ENCODE results near the gene CBFB. TPM values are rescaled to one million over a fixed set of nuclear protein-coding genes. Genes with fewer than 3 reads are reported as not detected.
"Not testable (repeated sequence)": the region's sequence is repeated elsewhere in the genome, so short reads cannot be mapped to it uniquely, and the experiment has no call there.

Gene CBFB
- polyA plus RNA-seq, 1 donor, result 83.8 TPM

DNA sequence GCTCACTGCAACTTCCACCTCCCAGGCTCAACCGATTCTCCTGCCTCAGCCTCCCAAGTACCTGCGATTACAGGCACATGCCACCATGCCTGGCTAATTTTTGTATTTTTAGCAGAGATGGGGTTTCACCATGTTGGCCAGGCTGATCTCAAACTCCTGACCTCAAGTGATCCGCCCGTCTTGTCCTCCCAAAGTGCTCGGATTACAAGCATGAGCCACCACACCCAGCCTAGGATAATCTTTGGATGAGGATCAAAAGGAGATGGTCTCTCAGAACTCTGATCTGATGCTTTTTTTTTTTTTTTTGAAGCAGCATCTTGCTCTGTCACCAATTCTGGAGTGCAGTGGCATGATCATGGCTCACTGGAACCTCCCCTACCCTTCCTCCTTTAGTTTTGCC lies 93.8 kb downstream of the CBFB start:
- not testable (repeated sequence) for DNase-seq

DNA sequence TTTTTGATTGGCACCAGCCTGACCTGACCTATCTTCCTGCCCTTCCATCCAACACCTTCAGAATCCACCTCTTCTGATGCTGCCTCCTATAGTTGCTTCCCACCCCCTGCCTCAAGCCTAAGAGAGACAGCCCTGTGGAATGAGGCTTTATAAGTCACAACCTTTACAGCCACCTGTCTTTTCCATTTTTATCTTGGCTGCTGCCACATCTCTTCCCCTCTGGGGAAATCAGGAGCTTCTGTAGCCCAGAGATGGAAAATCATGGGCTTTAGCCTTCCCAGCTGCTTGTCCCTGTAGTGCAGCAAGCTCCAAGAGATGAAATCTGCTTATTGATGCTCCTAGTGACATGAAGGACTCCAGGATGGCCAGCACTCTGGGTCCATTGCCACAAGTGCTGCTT lies 99.5 kb downstream of the CBFB start:
- DNase-seq, result no peak

- no peak for DNase-seq
Measured at GRCh38 chr16:67128887-67129286, 99.9 kb downstream of the CBFB start.

DNA sequence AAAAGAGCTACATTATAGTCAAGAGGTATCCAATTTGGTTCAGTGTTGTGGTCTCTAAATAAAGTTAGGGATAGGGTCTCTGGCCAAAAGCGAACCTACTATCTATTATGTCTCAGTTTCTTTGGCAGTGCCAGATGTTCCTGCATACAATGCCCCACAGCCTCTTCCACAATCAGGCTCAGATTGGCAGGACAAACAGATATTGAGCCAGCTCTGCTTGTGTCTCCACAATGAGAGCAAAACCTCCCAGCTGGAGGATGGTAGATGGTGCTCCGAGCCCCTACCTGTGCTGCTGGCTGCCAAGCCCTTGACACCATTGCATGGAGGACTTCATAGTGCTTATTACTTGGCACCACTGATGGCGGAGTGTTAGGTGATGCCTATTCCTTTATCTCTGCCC lies 100.5 kb downstream of the CBFB start:
- no peak for DNase-seq

DNA sequence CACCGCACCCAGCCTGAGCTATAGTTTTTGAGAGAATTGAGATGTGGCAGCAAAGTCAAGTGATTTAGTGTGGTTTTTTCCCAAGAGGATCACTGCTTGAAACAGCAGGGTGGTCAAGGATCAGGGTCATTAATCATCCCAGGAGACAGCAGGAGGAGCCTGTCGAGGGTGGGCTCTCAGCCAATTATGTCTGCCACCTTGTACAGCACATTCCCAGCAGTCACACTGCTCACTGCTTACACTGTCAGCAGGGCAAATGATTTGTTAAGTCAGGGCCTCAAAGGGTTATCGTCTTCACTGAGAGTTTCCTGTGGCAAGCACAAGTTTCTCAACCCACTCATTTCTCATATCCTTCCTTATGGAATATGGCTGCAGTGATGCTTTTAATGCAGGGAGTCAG lies 108.7 kb downstream of the CBFB start:
- DNase-seq, result no peak

GRCh38 chr16:67141391-67141790 lies 112.4 kb downstream of the CBFB start:
- no peak for DNase-seq

DNA sequence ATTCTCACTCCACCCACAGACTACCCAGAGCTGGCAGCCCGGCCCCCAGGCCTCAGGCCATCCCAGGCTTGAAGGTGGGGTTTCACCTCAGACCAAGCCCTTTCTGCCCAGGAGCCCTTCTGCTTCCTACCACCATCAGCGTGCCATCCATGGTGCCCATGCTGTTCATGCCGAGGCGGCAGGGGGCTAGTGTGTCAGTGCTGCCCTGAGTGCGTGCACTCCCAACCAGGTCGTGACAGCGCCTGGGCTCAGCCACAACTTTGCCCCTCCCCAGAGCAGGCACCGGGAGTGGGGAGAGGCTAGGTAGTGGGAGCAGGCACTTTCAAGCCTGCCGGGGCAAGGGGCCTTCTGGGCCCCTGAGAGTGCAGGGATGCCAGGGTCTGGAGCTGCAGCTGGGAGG lies 113.4 kb downstream of the CBFB start:
- DNase-seq, result no peak

DNA sequence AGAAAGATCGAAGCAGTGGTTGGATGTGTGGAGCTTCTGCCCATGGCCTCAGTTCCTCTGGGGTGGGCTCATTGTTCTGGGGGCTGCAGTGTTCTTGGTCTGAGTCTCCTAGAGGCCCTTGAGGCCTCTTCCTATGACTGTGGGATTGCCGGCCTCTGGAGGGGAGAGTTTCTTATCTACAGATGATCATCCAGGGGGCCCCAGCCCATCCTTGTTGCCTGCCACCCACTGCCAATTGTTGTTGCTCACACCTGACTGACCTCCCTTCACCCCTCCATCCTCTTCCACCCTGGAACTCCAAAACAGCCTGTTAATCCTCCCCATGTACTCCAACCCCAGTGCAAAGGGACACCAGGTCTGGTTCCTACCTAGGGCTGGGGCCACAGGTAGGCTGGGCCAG lies 116.0 kb downstream of the CBFB start:
- DNase-seq, result no peak

DNA sequence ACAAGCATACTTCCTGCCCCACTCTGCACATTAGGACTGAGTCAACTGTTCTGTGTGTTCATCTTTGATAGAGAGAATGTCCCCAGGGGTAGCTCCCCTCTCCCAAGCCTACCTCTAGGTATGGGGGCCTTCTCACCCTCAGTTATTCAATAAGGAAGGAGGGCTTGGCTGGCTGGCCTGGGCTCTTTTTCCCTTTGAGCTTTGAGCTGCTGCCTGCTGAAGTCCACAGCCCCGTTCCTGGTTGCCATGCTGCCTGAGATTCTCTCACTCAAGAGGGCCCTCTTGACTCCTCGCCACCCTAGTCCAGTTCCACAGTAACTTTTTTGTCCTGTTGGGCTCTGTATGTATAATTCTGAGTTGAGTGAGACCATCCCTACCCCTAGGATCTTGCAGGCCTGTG lies 116.8 kb downstream of the CBFB start:
- no peak for DNase-seq

GRCh38 chr16:67146523-67147357 lies 117.8 kb downstream of the CBFB start:
- no peak for DNase-seq

DNA sequence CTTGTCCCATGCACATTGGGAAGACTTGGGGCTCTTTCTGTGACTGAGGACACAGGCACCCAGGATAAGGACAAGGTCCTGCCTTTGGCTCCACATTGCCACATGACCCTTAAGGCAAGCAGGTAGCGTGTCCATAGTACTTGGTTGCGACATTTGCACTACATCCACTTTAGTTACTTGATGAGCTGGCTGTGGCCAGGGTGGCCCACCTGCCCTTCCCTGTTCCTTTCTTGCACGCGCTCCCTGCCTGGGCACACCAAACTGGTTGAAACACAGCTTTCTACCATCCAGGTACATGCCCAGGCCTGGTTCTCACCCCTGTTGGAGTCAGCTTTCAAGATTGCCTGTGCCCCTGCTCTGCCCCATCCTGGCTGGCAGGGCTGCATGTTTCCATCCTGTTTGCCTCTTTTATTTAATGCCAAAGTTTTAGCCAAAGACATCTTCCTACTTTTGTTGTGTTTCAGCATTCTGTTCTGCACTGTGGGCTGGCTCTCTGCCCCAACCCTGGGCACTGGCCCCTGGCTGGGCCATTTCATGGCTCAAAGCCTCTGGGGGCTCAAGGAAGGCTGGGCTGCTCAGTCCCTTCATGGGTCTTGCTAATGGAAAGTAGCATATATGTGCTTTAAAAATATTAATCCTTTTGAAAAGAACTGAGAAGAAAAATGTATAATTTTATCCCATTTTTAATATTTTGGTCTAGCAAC lies 118.6 kb downstream of the CBFB start:
- no peak for DNase-seq

- DNase-seq, result no peak
Measured at GRCh38 chr16:67148221-67148620, 119.3 kb downstream of the CBFB start.

GRCh38 chr16:67148656-67149275 lies 119.8 kb downstream of the CBFB start:
- DNase-seq, result no peak

- no peak for DNase-seq
Measured at GRCh38 chr16:67149276-67150046, 120.5 kb downstream of the CBFB start.

- peak; percentile 69 for DNase-seq
Measured at GRCh38 chr16:67150047-67150832, 121.3 kb downstream of the CBFB start.

Other genes starting within 250 kb of the CBFB start
- gene TERB1, start 227.6 kb upstream of the CBFB start, polyA plus RNA-seq (ENCODE audit: insufficient read length), result 0.12 TPM
- 115 TPM for gene NAE1, start 198.2 kb upstream of the CBFB start, polyA plus RNA-seq (ENCODE audit: insufficient read length)
- 0.65 TPM for gene CA7, start 184.7 kb upstream of the CBFB start, polyA plus RNA-seq (ENCODE audit: insufficient read length)
- 15.0 TPM for gene PDP2, start 148.6 kb upstream of the CBFB start, polyA plus RNA-seq (ENCODE audit: insufficient read length)
- 221 TPM for gene CDH16, start 110.3 kb upstream of the CBFB start, polyA plus RNA-seq (ENCODE audit: insufficient read length)
- 3.7 TPM for gene RRAD, start 103.6 kb upstream of the CBFB start, polyA plus RNA-seq (ENCODE audit: insufficient read length)
- gene CIAO2B, start 94.7 kb upstream of the CBFB start, polyA plus RNA-seq (ENCODE audit: insufficient read length), result 78.3 TPM
- 41.1 TPM for gene CES2, start 93.6 kb upstream of the CBFB start, polyA plus RNA-seq (ENCODE audit: insufficient read length)
- gene CES3, start 67.9 kb upstream of the CBFB start, polyA plus RNA-seq (ENCODE audit: insufficient read length), result 4.1 TPM
- 12.4 TPM for gene CES4A, start 40.6 kb upstream of the CBFB start, polyA plus RNA-seq (ENCODE audit: insufficient read length)
- 29.3 TPM for gene PHAF1, start 80.8 kb downstream of the CBFB start, polyA plus RNA-seq (ENCODE audit: insufficient read length)
- gene B3GNT9, start 121.8 kb downstream of the CBFB start, polyA plus RNA-seq (ENCODE audit: insufficient read length), result 6.8 TPM
- 3.2 TPM for gene TRADD, start 130.8 kb downstream of the CBFB start, polyA plus RNA-seq (ENCODE audit: insufficient read length)
- gene FBXL8, start 130.8 kb downstream of the CBFB start, polyA plus RNA-seq (ENCODE audit: insufficient read length), result 2.0 TPM
- gene HSF4, start 135.6 kb downstream of the CBFB start, polyA plus RNA-seq (ENCODE audit: insufficient read length), result 1.5 TPM
- gene NOL3, start 141.4 kb downstream of the CBFB start, polyA plus RNA-seq (ENCODE audit: insufficient read length), result 6.4 TPM
- 51.5 TPM for gene MATCAP1, start 154.8 kb downstream of the CBFB start, polyA plus RNA-seq (ENCODE audit: insufficient read length)
- gene EXOC3L1, start 161.0 kb downstream of the CBFB start, polyA plus RNA-seq (ENCODE audit: insufficient read length), result 4.6 TPM
- gene E2F4, start 163.0 kb downstream of the CBFB start, polyA plus RNA-seq (ENCODE audit: insufficient read length), result 55.6 TPM
- gene ELMO3, start 170.0 kb downstream of the CBFB start, polyA plus RNA-seq (ENCODE audit: insufficient read length), result 4.7 TPM
- 35.2 TPM for gene TMEM208, start 198.0 kb downstream of the CBFB start, polyA plus RNA-seq (ENCODE audit: insufficient read length)
- gene FHOD1, start 218.3 kb downstream of the CBFB start, polyA plus RNA-seq (ENCODE audit: insufficient read length), result 44.5 TPM
- gene SLC9A5, start 219.8 kb downstream of the CBFB start, polyA plus RNA-seq (ENCODE audit: insufficient read length), result 4.9 TPM